HepG2 (cell line): Measurements from ENCODE around the gene DNAJB2. TPM values are rescaled to one million over a fixed set of nuclear protein-coding genes. Genes with fewer than 3 reads are reported as not detected.

ENCODE experiments used
- ASH2L ChIP-seq: fragments of 300-600, 200-600 bp; sonication (generic); IDR thresholded peaks from 2 replicates; pipeline ENCODE4 v1.7.0; 2017; ENCODE audit warnings: low read depth, mild to moderate bottlenecking, moderate library complexity, mixed read lengths, low read length; ENCODE audit not compliant: insufficient read length
- ATF5 ChIP-seq: sonication (generic); formaldehyde crosslinking; IDR thresholded peaks from 2 replicates; pipeline ENCODE4 v1.4.0; 2020; ENCODE audit warnings: mild to moderate bottlenecking, low read depth, missing genetic modification reagents
- ESRRA ChIP-seq: sonication (generic); formaldehyde crosslinking; IDR thresholded peaks from 2 replicates; pipeline ENCODE4 v1.5.1; 2020; ENCODE audit warnings: mild to moderate bottlenecking, low read depth, missing genetic modification reagents
- FOXO1 ChIP-seq: sonication (generic); formaldehyde crosslinking; IDR thresholded peaks from 2 replicates; pipeline ENCODE4 v1.4.0; 2020; ENCODE audit warnings: missing genetic modification reagents
- HCFC1 ChIP-seq: fragments of 150-350 bp; IDR thresholded peaks from 2 replicates; pipeline ENCODE4 v1.6.1; 2014; ENCODE audit warnings: low read depth, low read length
- HMGXB4 ChIP-seq, 2 experiments: sonication (generic) in 1 of 2; formaldehyde crosslinking in 1 of 2; IDR thresholded peaks; 2 replicates each; pipeline versions ENCODE4 v1.4.0 to v1.6.1; 2018 to 2020; ENCODE audit warnings: missing genetic modification reagents in 2 of 2, borderline replicate concordance in 1 of 2, low read depth in 1 of 2, mild to moderate bottlenecking in 1 of 2, missing biosample characterization in 1 of 2
- JUND ChIP-seq: sonication (generic); formaldehyde crosslinking; IDR thresholded peaks from 2 replicates; pipeline ENCODE4 v1.8.0; 2022; ENCODE audit warnings: mild to moderate bottlenecking, missing genetic modification reagents
- KDM6A ChIP-seq: IDR thresholded peaks from 2 replicates; pipeline ENCODE4 v1.6.1; 2016; ENCODE audit warnings: low read depth
- MIER3 ChIP-seq: IDR thresholded peaks from 2 replicates; pipeline ENCODE4 v1.6.1; 2016; ENCODE audit warnings: missing compliant biosample characterization, borderline replicate concordance
- NFYC ChIP-seq: IDR thresholded peaks from 2 replicates; pipeline ENCODE4 v1.6.1; 2016; ENCODE audit warnings: missing genetic modification reagents, missing compliant biosample characterization
- PCBP1 ChIP-seq: fragments of 200-400 bp; formaldehyde crosslinking; IDR thresholded peaks from 2 replicates; pipeline ENCODE4 v1.6.1; 2017; ENCODE audit warnings: mild to moderate bottlenecking, low read depth, low read length, borderline replicate concordance
- PHF8 ChIP-seq: sonication (generic); formaldehyde crosslinking; IDR thresholded peaks from 2 replicates; pipeline ENCODE4 v1.5.0; 2020; ENCODE audit warnings: missing genetic modification reagents
- RBM39 ChIP-seq: fragments of 200-400 bp; formaldehyde crosslinking; IDR thresholded peaks from one replicate; pipeline ENCODE4 v1.6.1; 2018; ENCODE audit warnings: antibody characterized with exemption, mild to moderate bottlenecking, low read depth, low read length; ENCODE audit not compliant: poor library complexity, severe bottlenecking
- TBL1XR1 ChIP-seq: fragments of 150-350 bp; IDR thresholded peaks from 2 replicates; pipeline ENCODE4 v1.6.1; 2014; ENCODE audit warnings: borderline replicate concordance, low read length; ENCODE audit not compliant: partially characterized antibody
- USF2 ChIP-seq, 2 experiments: sonication (generic) in 1 of 2; formaldehyde crosslinking in 1 of 2; IDR thresholded peaks; 2 replicates each; pipeline versions ENCODE4 v1.5.1 to v1.6.1; 2011 to 2020; ENCODE audit warnings: borderline replicate concordance in 1 of 2, low read depth in 1 of 2, low read length in 1 of 2, mild to moderate bottlenecking in 1 of 2, missing genetic modification reagents in 1 of 2, moderate library complexity in 1 of 2
- ZKSCAN5 ChIP-seq: sonication (generic); formaldehyde crosslinking; IDR thresholded peaks from 2 replicates; pipeline ENCODE4 v1.5.1; 2020; ENCODE audit warnings: mild to moderate bottlenecking, missing genetic modification reagents
- ZNF276 ChIP-seq: sonication (generic); formaldehyde crosslinking; IDR thresholded peaks from 2 replicates; pipeline ENCODE4 v1.4.0; 2020; ENCODE audit warnings: mild to moderate bottlenecking, low read depth, missing genetic modification reagents
- polyA plus RNA-seq, 8 experiments: library from polyadenylated mRNA; depleted of rRNA in 3 of 8; stranded (reverse) in 7 of 8; unstranded in 1 of 8; fragments of >200 nt; fragmentation: Illumina TruSeq in 4 of 8; extraction: Trizol in 4 of 8; gene quantifications; 2 replicates each; pipeline versions ENCODE4 v1.2.1 to v1.2.3, GENCODE V29; 2011 to 2016; ENCODE audit warnings: low read depth in 4 of 8, missing spikeins in 1 of 8, mixed read lengths in 1 of 8; ENCODE audit not compliant: insufficient read depth in 1 of 8
- total RNA-seq, 5 experiments: library from RNA; depleted of rRNA; stranded (reverse); fragments of >200 nt; fragmentation: Illumina TruSeq; extraction: Trizol; gene quantifications; 2 replicates each; pipeline ENCODE4 v1.2.3, GENCODE V29; 2016; ENCODE audit warnings: low read depth in 1 of 5
- TF ChIP-seq, protein P1 (sequence below): sonication (generic); formaldehyde crosslinking; IDR thresholded peaks from 2 replicates; pipeline ENCODE4 v1.5.1; 2020; ENCODE audit warnings: missing genetic modification reagents, mild to moderate bottlenecking, borderline replicate concordance

Gene DNAJB2
- total and polyA plus RNA-seq, 2 of the 13 experiments (the other 11 are each of a cell fraction or from before 2014, with no cell fraction given), result 21.3 to 31.1 TPM

- TF ChIP-seq ESRRA (peak; percentile 19; the same call in 1 of the 2 replicates), ZNF276 (CRISPR knock-in tag) (0 out of 2 replicates have a peak, but pooled peaks have one; percentile 58), USF2 (IDR thresholded peaks at IDR 0.05; ENCODE audit: low read depth, low read length) (no peak), USF2 (CRISPR knock-in tag; IDR thresholded peaks at IDR 0.05; ENCODE audit: borderline replicate concordance) (no peak), ZKSCAN5 (no peak), KDM6A (CRISPR knock-in tag) (no peak), RBM39 (peak; percentile 91), ATF5 (CRISPR knock-in tag) (no peak), HCFC1 (no peak), PHF8 (CRISPR knock-in tag) (peak; percentile 89), PCBP1 (no peak), FOXO1 (CRISPR knock-in tag) (peak; percentile 76), JUND (CRISPR knock-in tag) (no peak), TBL1XR1 (no peak), NFYC (CRISPR knock-in tag) (peak; percentile 50; the same call in 1 of the 2 replicates), HMGXB4 (CRISPR knock-in tag; IDR thresholded peaks at IDR 0.05; ENCODE audit: borderline replicate concordance in 1 of 2, low read depth in 1 of 2) (peak; percentile 100), MIER3 (CRISPR knock-in tag) (peak; percentile 73; the same call in 1 of the 2 replicates), ASH2L (peak; percentile 59)
- TF ChIP-seq, protein P1, sequence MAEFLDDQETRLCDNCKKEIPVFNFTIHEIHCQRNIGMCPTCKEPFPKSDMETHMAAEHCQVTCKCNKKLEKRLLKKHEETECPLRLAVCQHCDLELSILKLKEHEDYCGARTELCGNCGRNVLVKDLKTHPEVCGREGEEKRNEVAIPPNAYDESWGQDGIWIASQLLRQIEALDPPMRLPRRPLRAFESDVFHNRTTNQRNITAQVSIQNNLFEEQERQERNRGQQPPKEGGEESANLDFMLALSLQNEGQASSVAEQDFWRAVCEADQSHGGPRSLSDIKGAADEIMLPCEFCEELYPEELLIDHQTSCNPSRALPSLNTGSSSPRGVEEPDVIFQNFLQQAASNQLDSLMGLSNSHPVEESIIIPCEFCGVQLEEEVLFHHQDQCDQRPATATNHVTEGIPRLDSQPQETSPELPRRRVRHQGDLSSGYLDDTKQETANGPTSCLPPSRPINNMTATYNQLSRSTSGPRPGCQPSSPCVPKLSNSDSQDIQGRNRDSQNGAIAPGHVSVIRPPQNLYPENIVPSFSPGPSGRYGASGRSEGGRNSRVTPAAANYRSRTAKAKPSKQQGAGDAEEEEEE (CRISPR knock-in tag), result no peak
Observed at GRCh38 chr2:219294356-219295351, 15.5 kb downstream of the DNAJB2 start (continued).
